Activated naive CD8-positive, alpha-beta T cell treated with anti-CD3 and anti-CD28 coated beads, Interleukin-2, amount 10 ng/mL, durations not matched to agents 7 days and 5 days (primary cell): ENCODE data around the gene SCN5A. TPM values are rescaled to one million over a fixed set of nuclear protein-coding genes. Genes with fewer than 3 reads are reported as not detected.

Experiments used
- ATAC-seq: fragments of 150-1000 bp; cut with Tn5 transposase; one replicate; pipeline ENCODE4 v1.10.0; 2021; ENCODE audit warnings: low read depth, moderate library complexity
- POLR2A ChIA-PET: fragments of 350-600 bp; sonication (Branson Sonifier 250); formaldehyde crosslinking; loops from one replicate; lab custom pipeline; 2021; ENCODE audit warnings: antibody characterized with exemption; lab: Charles Lee
- DNase-seq: peaks from one replicate; pipeline ENCODE4 v3.0.0; 2021
- H3K27ac Mint-ChIP-seq: one replicate; pipeline ENCODE4 v1.8.0; 2022; ENCODE audit warnings: mild to moderate bottlenecking, mixed read lengths
- H3K27me3 Mint-ChIP-seq: one replicate; pipeline ENCODE4 v1.8.0; 2022; ENCODE audit warnings: mild to moderate bottlenecking, moderate library complexity, mixed read lengths
- H3K36me3 Mint-ChIP-seq: one replicate; pipeline ENCODE4 v1.8.0; 2021; ENCODE audit warnings: mild to moderate bottlenecking, mixed read lengths
- H3K4me1 Mint-ChIP-seq: one replicate; pipeline ENCODE4 v1.8.0; 2021; ENCODE audit warnings: mixed read lengths
- H3K4me3 Mint-ChIP-seq: one replicate; pipeline ENCODE4 v1.8.0; 2022; ENCODE audit warnings: mild to moderate bottlenecking, moderate library complexity, mixed read lengths
- H3K9me3 Mint-ChIP-seq: one replicate; pipeline ENCODE4 v1.8.0; 2021; ENCODE audit warnings: mixed read lengths
- total RNA-seq, 2 experiments: library from RNA; stranded (reverse); gene quantifications; one replicate each; pipeline ENCODE4 v1.2.3, GENCODE V29; 2021

SCN5A gene
- total RNA-seq, 2 experiments from 2014 or later, result 0.28 to 0.53 TPM

GRCh38 chr3:38580450-38581382, 68.8 kb downstream of the SCN5A start:
- POLR2A ChIA-PET, result no interaction called here

GRCh38 chr3:38579551-38580449, 69.7 kb downstream of the SCN5A start:
- POLR2A ChIA-PET, result no interaction called here
- Mint-ChIP-seq H3K27me3 (no peaks in the 10 kb centered on the region), H3K36me3 (no peaks in the 10 kb centered on the region), H3K4me3 (no peak overlapping the region), H3K4me1 (no peaks in the 10 kb centered on the region), H3K9me3 (no peaks in the 10 kb centered on the region), H3K27ac (no peak overlapping the region)
- ATAC-seq, result no peak
- DNase-seq, result no peak

More at GRCh38 chr3:38580450-38581382, 68.8 kb downstream of the SCN5A start:
- H3K4me3 Mint-ChIP-seq, result no peak overlapping the region
- no peak overlapping the region for H3K27ac Mint-ChIP-seq
- H3K9me3 Mint-ChIP-seq, result no peaks in the 10 kb centered on the region
- no peak for ATAC-seq
- no peaks in the 10 kb centered on the region for H3K27me3 Mint-ChIP-seq
- H3K36me3 Mint-ChIP-seq, result no peaks in the 10 kb centered on the region
- no peak for DNase-seq
- no peaks in the 10 kb centered on the region for H3K4me1 Mint-ChIP-seq

GRCh38 chr3:38579141-38579540, 70.3 kb downstream of the SCN5A start:
- no peaks in the 10 kb centered on the region for H3K9me3 Mint-ChIP-seq
- POLR2A ChIA-PET, result no interaction called here
- H3K4me3 Mint-ChIP-seq, result no peak overlapping the region
- DNase-seq, result no peak
- no peaks in the 10 kb centered on the region for H3K4me1 Mint-ChIP-seq
- no peak overlapping the region for H3K27ac Mint-ChIP-seq
- no peaks in the 10 kb centered on the region for H3K36me3 Mint-ChIP-seq
- no peak for ATAC-seq
- no peaks in the 10 kb centered on the region for H3K27me3 Mint-ChIP-seq

GRCh38 chr3:38578551-38578950, 70.9 kb downstream of the SCN5A start:
- H3K4me3 Mint-ChIP-seq, result no peak overlapping the region
- H3K4me1 Mint-ChIP-seq, result no peaks in the 10 kb centered on the region
- ATAC-seq (no peak), DNase-seq (no peak)
- H3K27me3 Mint-ChIP-seq, result no peaks in the 10 kb centered on the region
- H3K9me3 Mint-ChIP-seq, result no peaks in the 10 kb centered on the region
- no peak overlapping the region for H3K27ac Mint-ChIP-seq
- POLR2A ChIA-PET, result no interaction called here
- no peaks in the 10 kb centered on the region for H3K36me3 Mint-ChIP-seq

GRCh38 chr3:38578081-38578475, 71.4 kb downstream of the SCN5A start:
- ATAC-seq (no peak), DNase-seq (no peak)
- Mint-ChIP-seq H3K4me1 (no peaks in the 10 kb centered on the region), H3K4me3 (no peak overlapping the region), H3K9me3 (no peaks in the 10 kb centered on the region), H3K27me3 (peaks cover 2% of the 10 kb centered on the region), H3K36me3 (no peaks in the 10 kb centered on the region), H3K27ac (no peak overlapping the region)
- POLR2A ChIA-PET, result no interaction called here

GRCh38 chr3:38577371-38578080, 72.0 kb downstream of the SCN5A start:
- Mint-ChIP-seq H3K36me3 (no peaks in the 10 kb centered on the region), H3K9me3 (no peaks in the 10 kb centered on the region), H3K4me3 (no peak overlapping the region), H3K27me3 (peaks cover 2% of the 10 kb centered on the region), H3K4me1 (no peaks in the 10 kb centered on the region), H3K27ac (no peak overlapping the region)
- POLR2A ChIA-PET, result no interaction called here
- DNase-seq (no peak), ATAC-seq (no peak)

GRCh38 chr3:38576526-38577370, 72.7 kb downstream of the SCN5A start:
- no peak for DNase-seq
- H3K36me3 Mint-ChIP-seq, result no peaks in the 10 kb centered on the region
- H3K4me1 Mint-ChIP-seq, result no peaks in the 10 kb centered on the region
- no peak overlapping the region for H3K27ac Mint-ChIP-seq
- no peaks in the 10 kb centered on the region for H3K9me3 Mint-ChIP-seq
- no peak for ATAC-seq
- peaks cover 2% of the 10 kb centered on the region for H3K27me3 Mint-ChIP-seq
- no peak overlapping the region for H3K4me3 Mint-ChIP-seq
- POLR2A ChIA-PET, result no interaction called here

- H3K27ac Mint-ChIP-seq, result no peak overlapping the region
- DNase-seq (no peak), ATAC-seq (no peak)
- H3K4me1 Mint-ChIP-seq, result no peaks in the 10 kb centered on the region
- peaks cover 2% of the 10 kb centered on the region for H3K27me3 Mint-ChIP-seq
- no peaks in the 10 kb centered on the region for H3K36me3 Mint-ChIP-seq
- POLR2A ChIA-PET, result no interaction called here
- no peaks in the 10 kb centered on the region for H3K9me3 Mint-ChIP-seq
- H3K4me3 Mint-ChIP-seq, result no peak overlapping the region
Observed at GRCh38 chr3:38576131-38576525, 73.4 kb downstream of the SCN5A start.

- Mint-ChIP-seq H3K27me3 (peaks cover 2% of the 10 kb centered on the region), H3K27ac (no peak overlapping the region), H3K4me3 (no peak overlapping the region), H3K36me3 (no peaks in the 10 kb centered on the region), H3K9me3 (no peaks in the 10 kb centered on the region), H3K4me1 (no peaks in the 10 kb centered on the region)
- POLR2A ChIA-PET, result no interaction called here
- ATAC-seq (no peak), DNase-seq (no peak)
Observed at GRCh38 chr3:38575279-38575843, 74.1 kb downstream of the SCN5A start.

GRCh38 chr3:38574411-38575278, 74.8 kb downstream of the SCN5A start:
- Mint-ChIP-seq H3K9me3 (no peaks in the 10 kb centered on the region), H3K4me3 (no peak overlapping the region), H3K4me1 (no peaks in the 10 kb centered on the region), H3K27me3 (peaks cover 2% of the 10 kb centered on the region), H3K36me3 (no peaks in the 10 kb centered on the region), H3K27ac (no peak overlapping the region)
- POLR2A ChIA-PET, result no interaction called here
- DNase-seq, result no peak
- ATAC-seq, result no peak

GRCh38 chr3:38573556-38573955, 75.9 kb downstream of the SCN5A start:
- Mint-ChIP-seq H3K4me1 (no peaks in the 10 kb centered on the region), H3K27ac (no peak overlapping the region), H3K27me3 (peaks cover 2% of the 10 kb centered on the region), H3K9me3 (no peaks in the 10 kb centered on the region), H3K4me3 (no peak overlapping the region), H3K36me3 (no peaks in the 10 kb centered on the region)
- ATAC-seq, result no peak
- POLR2A ChIA-PET, result no interaction called here
- no peak for DNase-seq

- no peak for ATAC-seq
- no peaks in the 10 kb centered on the region for H3K36me3 Mint-ChIP-seq
Observed at GRCh38 chr3:38573111-38573510, 76.4 kb downstream of the SCN5A start.

More at GRCh38 chr3:38573111-38573510, 76.4 kb downstream of the SCN5A start:
- no peak for DNase-seq
- H3K4me1 Mint-ChIP-seq, result no peaks in the 10 kb centered on the region
- no peaks in the 10 kb centered on the region for H3K9me3 Mint-ChIP-seq
- no peak overlapping the region for H3K27ac Mint-ChIP-seq
- H3K27me3 Mint-ChIP-seq, result peaks cover 2% of the 10 kb centered on the region
- H3K4me3 Mint-ChIP-seq, result no peak overlapping the region
- POLR2A ChIA-PET, result no interaction called here
